Mesodermal cell (in vitro differentiated cells): ENCODE data around the gene CAPN9.

ENCODE experiments used
- H3K27ac ChIP-seq: 2 replicates; pipeline ENCODE4 v1.7.0; 2013; ENCODE audit warnings: mild to moderate bottlenecking, low read depth, low read length, moderate library complexity; ENCODE audit not compliant: severe bottlenecking
- H3K36me3 ChIP-seq: 2 replicates; pipeline ENCODE4 v1.7.1; 2013; ENCODE audit warnings: mild to moderate bottlenecking, low read length, moderate library complexity; ENCODE audit not compliant: control insufficient read depth, insufficient read depth
- H3K4me1 ChIP-seq: one replicate; pipeline ENCODE4 v1.7.1; 2013; ENCODE audit warnings: mild to moderate bottlenecking, low read length; ENCODE audit not compliant: insufficient read depth, control insufficient read depth, poor library complexity, severe bottlenecking
- H3K4me3 ChIP-seq: 2 replicates; pipeline ENCODE4 v1.7.0; 2013; ENCODE audit warnings: low read length, control low read depth, mild to moderate bottlenecking; ENCODE audit not compliant: insufficient read depth, poor library complexity, severe bottlenecking; ENCODE audit errors: extremely low read depth
- H3K9me3 ChIP-seq: 2 replicates; pipeline ENCODE4 v1.7.1; 2013; ENCODE audit warnings: mild to moderate bottlenecking, low read length, moderate library complexity; ENCODE audit not compliant: control insufficient read depth
- WGBS, 2 experiments: methylation state at CpG; one replicate each; pipeline ENCODE4 v1.1.5; 2013; ENCODE audit warnings: missing lambda C conversion rate in 2 of 2; ENCODE audit not compliant: insufficient coverage in 2 of 2; 5-methylcytosine and 5-hydroxymethylcytosine counted together

Gene CAPN9

DNA sequence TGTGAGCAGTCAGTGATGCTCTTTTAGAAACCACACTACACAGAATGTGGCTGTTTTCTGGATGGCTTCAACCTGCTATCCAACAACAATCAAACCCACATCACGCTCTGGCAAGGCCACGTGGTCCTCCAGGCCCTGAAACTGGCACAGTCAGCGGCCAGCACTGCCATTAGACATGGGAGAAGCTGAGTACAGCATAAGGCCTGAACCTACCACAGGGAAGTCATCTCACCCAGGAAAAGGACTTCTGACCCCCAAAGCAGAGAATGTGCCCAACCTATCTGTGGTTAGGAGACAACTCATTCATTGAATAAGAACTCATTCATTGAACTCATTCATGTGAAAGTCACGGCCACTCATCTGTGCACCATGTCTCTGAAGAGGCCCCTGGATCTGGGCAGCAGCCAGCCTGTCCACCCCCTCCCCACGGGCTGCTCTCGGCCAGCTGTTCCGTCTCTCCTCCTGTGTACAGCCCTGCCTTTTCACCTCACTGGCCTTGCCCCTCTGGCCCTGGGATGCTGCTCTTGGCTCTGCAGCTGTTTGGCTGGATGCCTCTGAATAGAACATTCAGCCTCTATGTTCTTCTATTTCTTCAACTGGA, 80.0 kb downstream of the CAPN9 start:
- peaks cover 13% of the 10 kb centered on the region for H3K4me1 ChIP-seq
- 95 to 97% methylated on average over 6 of the region's 7 CpGs for WGBS, 2 experiments
- H3K4me3 ChIP-seq: no peak overlapping the region
- H3K36me3 ChIP-seq: no peaks in the 10 kb centered on the region
- H3K9me3 ChIP-seq: no peaks in the 10 kb centered on the region
- no peak overlapping the region for H3K27ac ChIP-seq

DNA sequence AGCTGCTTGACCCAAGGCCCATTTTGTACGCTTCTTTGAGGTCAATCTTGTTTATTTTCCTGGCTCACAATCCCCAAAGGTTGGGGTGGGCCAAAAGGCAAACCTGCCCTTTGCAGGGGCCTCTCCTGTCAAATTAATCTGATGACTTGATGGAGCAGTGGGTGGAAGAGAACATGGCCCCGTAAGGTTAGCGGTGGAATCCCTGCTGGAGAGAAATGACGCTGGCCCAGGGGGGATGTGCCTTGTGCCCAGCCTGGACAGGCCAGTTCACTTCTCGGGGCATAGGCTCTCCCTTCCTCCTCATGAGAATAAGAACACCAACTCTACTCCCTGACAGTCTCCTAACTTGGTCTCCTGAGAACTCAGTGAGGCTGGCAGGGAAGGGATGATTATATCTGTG, 80.6 kb downstream of the CAPN9 start:
- peaks cover 13% of the 10 kb centered on the region for H3K4me1 ChIP-seq
- H3K36me3 ChIP-seq: no peaks in the 10 kb centered on the region
- no peaks in the 10 kb centered on the region for H3K9me3 ChIP-seq
- WGBS, 2 experiments: 90% methylated on average over 2 of the region's 5 CpGs; no CpG with 5 or more reads in 1 of the 2 experiments
- no peak overlapping the region for H3K4me3 ChIP-seq
- no peak overlapping the region for H3K27ac ChIP-seq

DNA sequence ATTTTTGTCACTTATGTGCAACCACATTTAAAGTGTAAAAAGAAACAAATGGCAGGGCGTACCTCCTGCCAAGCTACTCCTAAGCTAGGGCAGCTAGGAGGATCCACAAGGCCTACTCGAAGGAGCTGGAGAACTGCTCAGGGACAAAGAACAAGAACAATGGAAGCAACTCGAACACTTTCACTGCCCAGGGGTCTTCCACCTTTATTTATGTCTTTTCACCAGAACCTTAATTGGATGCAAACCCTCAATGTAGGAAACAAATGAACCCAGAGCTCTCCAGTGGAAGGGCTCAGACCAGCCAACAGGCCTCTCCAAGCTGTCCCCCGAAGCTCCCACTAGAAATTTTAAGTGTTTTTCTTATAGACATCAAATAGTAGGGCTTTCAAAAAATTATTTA, 81.2 kb downstream of the CAPN9 start:
- no peak overlapping the region for H3K4me3 ChIP-seq
- H3K36me3 ChIP-seq: no peaks in the 10 kb centered on the region
- no peaks in the 10 kb centered on the region for H3K9me3 ChIP-seq
- H3K4me1 ChIP-seq: peaks cover 13% of the 10 kb centered on the region
- WGBS, 2 experiments: 83 to 84% methylated on average over 2 to 3 of the region's 4 CpGs
- H3K27ac ChIP-seq: no peak overlapping the region

DNA sequence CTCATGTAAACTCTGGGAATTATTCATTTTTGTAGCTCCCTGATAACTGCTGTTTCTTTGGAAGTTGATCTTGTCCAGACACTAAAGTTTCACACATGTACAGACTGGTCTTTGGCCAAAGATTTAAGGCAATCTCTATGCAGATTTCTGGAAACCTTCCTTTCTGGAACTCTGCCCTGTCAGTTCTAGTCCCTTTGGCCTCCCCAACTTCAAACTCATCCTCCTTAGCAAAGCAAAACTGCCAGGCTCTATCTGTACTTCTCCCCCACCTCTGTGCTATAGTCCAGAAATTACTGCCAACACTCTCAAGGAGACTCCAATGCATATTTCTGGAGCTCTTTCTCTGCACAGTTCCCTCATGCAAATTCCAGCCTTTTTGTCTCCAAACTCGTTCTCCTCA, 84.6 kb downstream of the CAPN9 start:
- H3K36me3 ChIP-seq: peaks cover 3% of the 10 kb centered on the region
- H3K4me3 ChIP-seq: no peak overlapping the region
- WGBS, 2 experiments: 88 to 93% methylated on average over 1 of the region's 1 CpG
- H3K4me1 ChIP-seq: no peaks in the 10 kb centered on the region
- H3K9me3 ChIP-seq: no peaks in the 10 kb centered on the region
- no peak overlapping the region for H3K27ac ChIP-seq

DNA sequence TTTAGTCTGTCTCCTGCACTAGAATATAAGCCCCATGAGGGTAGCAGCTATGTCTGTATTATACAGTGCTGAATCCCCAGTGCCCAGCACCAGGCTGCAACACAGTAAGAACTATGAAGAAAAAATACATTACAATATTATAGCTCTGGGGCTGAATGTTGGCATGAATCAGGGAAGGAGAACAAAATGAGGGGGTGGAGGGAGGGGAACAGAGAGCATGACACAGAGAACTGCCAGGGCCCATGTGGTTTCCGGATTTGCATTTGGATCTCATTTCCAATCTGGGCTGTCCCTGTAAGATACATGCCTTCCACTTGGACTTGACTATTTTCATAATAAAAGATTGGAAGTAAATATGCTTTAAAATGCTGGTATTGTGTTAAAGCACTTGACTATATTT, 85.3 kb downstream of the CAPN9 start:
- WGBS, 2 experiments: no CpG with 5 or more reads among the region's 1 CpG
- Histone ChIP-seq H3K4me3 (no peak overlapping the region), H3K36me3 (peaks cover 10% of the 10 kb centered on the region), H3K4me1 (no peaks in the 10 kb centered on the region), H3K27ac (no peak overlapping the region), H3K9me3 (no peaks in the 10 kb centered on the region)

DNA sequence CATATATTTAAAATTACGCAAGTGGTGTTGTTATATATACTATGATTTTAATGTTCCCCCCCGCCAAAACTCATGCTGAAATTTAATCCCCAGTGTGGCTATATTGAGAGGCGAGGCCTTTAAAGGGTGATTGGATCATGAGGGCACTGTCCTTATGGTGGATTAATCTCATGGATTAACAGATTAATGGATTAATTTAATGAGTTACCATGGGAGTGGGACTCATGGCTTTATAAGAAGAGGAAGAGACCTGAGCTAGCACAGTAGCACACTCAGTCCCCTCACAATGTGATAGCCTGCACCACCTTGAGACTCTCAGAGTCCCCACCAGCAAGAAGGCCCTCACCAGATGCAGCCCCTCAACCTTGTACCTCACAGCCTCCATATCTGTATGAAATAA, 86.3 kb downstream of the CAPN9 start:
- peaks cover 20% of the 10 kb centered on the region for H3K36me3 ChIP-seq
- WGBS, 2 experiments: 86 to 100% methylated on average over 1 of the region's 3 CpGs
- H3K27ac ChIP-seq: no peak overlapping the region
- H3K9me3 ChIP-seq: no peaks in the 10 kb centered on the region
- H3K4me1 ChIP-seq: no peaks in the 10 kb centered on the region
- H3K4me3 ChIP-seq: no peak overlapping the region

DNA sequence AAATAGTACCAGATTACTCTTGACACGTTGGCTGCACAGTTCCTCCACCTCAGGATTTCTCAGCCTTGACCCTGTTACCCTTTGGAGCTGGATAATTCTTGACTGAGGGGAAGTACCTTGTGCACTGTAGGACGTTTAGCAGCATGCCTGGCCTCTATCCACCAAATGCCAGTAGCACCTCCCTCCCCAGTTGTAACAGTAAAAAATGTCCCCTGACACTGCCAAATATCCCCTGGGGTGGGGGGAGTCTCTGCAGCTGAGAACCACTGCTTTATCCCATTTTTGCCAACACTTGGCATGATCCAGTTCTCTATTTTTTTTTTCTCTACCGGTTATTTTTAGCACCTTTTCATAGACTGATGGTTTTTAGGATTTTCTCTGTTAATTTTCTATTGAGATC, 87.1 kb downstream of the CAPN9 start:
- Histone ChIP-seq H3K27ac (no peak overlapping the region), H3K9me3 (no peaks in the 10 kb centered on the region), H3K4me3 (no peak overlapping the region), H3K4me1 (no peaks in the 10 kb centered on the region), H3K36me3 (peaks cover 28% of the 10 kb centered on the region)
- WGBS, 2 experiments: 88 to 100% methylated on average over 1 of the region's 3 CpGs

DNA sequence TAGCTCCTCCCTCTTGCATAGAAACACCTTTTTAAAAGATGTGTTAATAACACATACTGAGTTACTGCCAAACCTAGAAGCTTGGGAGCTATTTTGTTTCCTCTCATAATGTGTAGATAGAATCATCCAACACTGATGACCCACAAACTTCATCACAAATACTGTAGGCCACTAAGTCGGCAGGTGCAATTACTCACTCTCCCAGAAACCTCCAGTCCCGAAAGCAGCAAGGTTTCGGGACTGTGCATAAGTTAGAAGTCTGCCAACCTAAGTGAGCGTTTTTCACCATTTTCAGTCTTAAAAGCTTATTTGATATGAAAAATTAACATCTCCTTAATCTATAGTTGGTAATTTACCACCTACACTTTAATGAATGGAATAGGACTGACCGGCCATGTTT, 89.2 kb downstream of the CAPN9 start:
- H3K4me3 ChIP-seq: no peak overlapping the region
- no peak overlapping the region for H3K27ac ChIP-seq
- no peaks in the 10 kb centered on the region for H3K4me1 ChIP-seq
- peaks cover 49% of the 10 kb centered on the region for H3K36me3 ChIP-seq
- no peaks in the 10 kb centered on the region for H3K9me3 ChIP-seq
- 100% methylated on average over 2 of the region's 5 CpGs; no CpG with 5 or more reads in 1 of the 2 experiments for WGBS, 2 experiments

DNA sequence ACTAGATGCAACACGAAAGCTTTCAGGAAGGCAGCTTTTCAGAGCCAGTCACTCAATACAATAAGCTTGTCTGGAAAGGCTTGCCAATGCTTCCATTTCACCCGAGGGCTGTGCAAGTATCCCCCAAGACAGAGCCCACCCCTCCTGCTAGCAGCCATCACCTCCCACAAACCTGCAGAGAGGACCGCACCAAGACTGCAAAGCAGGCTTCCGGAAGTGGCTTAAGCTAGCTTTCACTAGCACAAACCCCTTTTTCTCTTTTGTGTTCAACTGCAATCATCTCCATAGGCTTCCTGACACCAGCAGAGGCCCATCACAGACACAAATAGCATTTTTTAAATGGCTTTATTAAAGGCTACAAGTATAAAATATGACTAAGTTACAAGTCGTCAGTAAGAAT, 89.6 kb downstream of the CAPN9 start:
- no peak overlapping the region for H3K27ac ChIP-seq
- no peaks in the 10 kb centered on the region for H3K4me1 ChIP-seq
- no peaks in the 10 kb centered on the region for H3K9me3 ChIP-seq
- peaks cover 53% of the 10 kb centered on the region for H3K36me3 ChIP-seq
- no peak overlapping the region for H3K4me3 ChIP-seq
- WGBS, 2 experiments: 93% methylated on average over 2 to 4 of the region's 5 CpGs

DNA sequence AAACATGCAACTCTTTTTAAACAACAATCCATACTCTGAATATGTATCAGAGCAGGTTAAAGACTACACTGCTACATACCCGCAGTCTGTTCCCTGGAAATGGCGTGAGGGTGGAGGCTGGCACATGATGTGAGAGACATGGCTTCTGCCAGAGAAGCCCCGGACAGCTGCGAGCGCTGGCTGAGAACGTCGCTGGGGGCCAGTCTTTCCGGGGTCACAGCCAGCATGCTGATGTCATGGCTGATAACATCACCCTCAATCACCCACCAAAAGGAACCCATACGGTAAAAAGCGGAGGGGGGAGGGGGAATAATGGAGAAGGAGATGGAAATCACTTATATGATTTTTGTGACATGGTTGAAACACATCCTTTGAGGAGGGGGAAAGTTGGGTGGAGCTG, 92.0 kb downstream of the CAPN9 start:
- Histone ChIP-seq H3K4me1 (no peaks in the 10 kb centered on the region), H3K36me3 (peaks cover 75% of the 10 kb centered on the region), H3K9me3 (no peaks in the 10 kb centered on the region), H3K27ac (no peak overlapping the region), H3K4me3 (no peak overlapping the region)
- WGBS, 2 experiments: 100% methylated on average over 3 to 5 of the region's 10 CpGs

DNA sequence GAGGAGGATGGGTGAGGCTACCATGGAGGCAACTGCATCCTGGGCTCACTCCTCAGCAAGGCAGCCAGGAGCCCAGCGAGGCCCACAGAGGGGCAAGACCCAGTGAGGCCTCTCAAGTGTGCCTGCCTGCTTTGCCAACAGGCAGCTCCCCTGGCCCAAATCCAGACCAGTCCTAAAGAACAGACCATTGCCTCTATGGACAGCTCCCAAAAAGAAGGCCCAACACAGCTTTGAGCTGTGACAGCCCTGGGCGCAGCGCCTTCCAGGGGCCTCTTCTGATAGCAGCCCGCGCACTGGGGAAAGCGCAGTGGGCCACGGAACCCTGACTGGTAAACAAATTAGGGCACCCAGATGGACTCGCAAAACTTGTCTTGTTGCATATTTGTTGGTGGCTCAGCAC, 95.6 kb downstream of the CAPN9 start:
- Histone ChIP-seq H3K36me3 (peaks cover 89% of the 10 kb centered on the region), H3K4me3 (no peak overlapping the region), H3K27ac (no peak overlapping the region), H3K9me3 (no peaks in the 10 kb centered on the region), H3K4me1 (peaks cover 14% of the 10 kb centered on the region)
- 96 to 99% methylated on average over 7 to 8 of the region's 8 CpGs for WGBS, 2 experiments
